ENCODE data around the gene TTC7B.

The TTC7B gene

DNA sequence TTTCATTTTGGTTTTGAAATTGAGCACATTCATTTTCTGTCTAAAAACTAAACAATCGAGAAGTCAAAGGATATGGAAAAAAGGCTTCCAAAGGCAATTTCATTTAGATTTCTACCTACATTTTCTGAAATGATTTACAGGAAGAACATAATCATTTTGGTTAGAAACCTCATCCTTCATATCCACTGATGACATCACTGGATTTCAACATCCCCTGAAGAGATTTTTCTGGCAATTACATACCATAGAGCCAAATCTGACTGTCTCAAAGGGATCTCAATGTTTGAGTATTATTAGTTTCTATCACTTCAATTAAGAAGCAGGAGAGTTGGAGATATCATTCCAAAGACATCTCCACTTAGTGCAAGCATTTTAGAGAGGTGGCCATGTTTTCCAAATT is 137.8 kb downstream of the TTC7B start:
- no peak for TF ChIP-seq FOXP2 (optimal IDR thresholded peaks at IDR 0.05; ENCODE audit: borderline replicate concordance, extremely low read depth, extremely low read length, insufficient read depth)

- TF ChIP-seq, protein P1, sequence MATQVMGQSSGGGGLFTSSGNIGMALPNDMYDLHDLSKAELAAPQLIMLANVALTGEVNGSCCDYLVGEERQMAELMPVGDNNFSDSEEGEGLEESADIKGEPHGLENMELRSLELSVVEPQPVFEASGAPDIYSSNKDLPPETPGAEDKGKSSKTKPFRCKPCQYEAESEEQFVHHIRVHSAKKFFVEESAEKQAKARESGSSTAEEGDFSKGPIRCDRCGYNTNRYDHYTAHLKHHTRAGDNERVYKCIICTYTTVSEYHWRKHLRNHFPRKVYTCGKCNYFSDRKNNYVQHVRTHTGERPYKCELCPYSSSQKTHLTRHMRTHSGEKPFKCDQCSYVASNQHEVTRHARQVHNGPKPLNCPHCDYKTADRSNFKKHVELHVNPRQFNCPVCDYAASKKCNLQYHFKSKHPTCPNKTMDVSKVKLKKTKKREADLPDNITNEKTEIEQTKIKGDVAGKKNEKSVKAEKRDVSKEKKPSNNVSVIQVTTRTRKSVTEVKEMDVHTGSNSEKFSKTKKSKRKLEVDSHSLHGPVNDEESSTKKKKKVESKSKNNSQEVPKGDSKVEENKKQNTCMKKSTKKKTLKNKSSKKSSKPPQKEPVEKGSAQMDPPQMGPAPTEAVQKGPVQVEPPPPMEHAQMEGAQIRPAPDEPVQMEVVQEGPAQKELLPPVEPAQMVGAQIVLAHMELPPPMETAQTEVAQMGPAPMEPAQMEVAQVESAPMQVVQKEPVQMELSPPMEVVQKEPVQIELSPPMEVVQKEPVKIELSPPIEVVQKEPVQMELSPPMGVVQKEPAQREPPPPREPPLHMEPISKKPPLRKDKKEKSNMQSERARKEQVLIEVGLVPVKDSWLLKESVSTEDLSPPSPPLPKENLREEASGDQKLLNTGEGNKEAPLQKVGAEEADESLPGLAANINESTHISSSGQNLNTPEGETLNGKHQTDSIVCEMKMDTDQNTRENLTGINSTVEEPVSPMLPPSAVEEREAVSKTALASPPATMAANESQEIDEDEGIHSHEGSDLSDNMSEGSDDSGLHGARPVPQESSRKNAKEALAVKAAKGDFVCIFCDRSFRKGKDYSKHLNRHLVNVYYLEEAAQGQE (IDR thresholded peaks at IDR 0.05; ENCODE audit: insufficient read depth in 1 of 2, low read depth in 2 of 2, low read length in 2 of 2): no peak
- TF ChIP-seq TAF1 (IDR thresholded peaks at IDR 0.05; ENCODE audit: borderline replicate concordance, insufficient read depth, low read length): no peak
- TF ChIP-seq POLR2AphosphoS5 (IDR thresholded peaks at IDR 0.05; ENCODE audit: low read depth, low read length): no peak
- no peak for TF ChIP-seq FOXP2 (optimal IDR thresholded peaks at IDR 0.05; ENCODE audit: borderline replicate concordance, extremely low read depth, extremely low read length, insufficient read depth)
- TF ChIP-seq SIN3A (IDR thresholded peaks at IDR 0.05; ENCODE audit: borderline replicate concordance, insufficient read depth, low read length): no peak
Observed at GRCh38 chr14:90677484-90678050, 138.7 kb downstream of the TTC7B start.

- no peak for TF ChIP-seq FOXP2 (optimal IDR thresholded peaks at IDR 0.05; ENCODE audit: borderline replicate concordance, extremely low read depth, extremely low read length, insufficient read depth)
- TF ChIP-seq, protein P1 (IDR thresholded peaks at IDR 0.05; ENCODE audit: insufficient read depth in 1 of 2, low read depth in 2 of 2, low read length in 2 of 2): no peak
Observed at GRCh38 chr14:90676912-90677311, 139.3 kb downstream of the TTC7B start.

DNA sequence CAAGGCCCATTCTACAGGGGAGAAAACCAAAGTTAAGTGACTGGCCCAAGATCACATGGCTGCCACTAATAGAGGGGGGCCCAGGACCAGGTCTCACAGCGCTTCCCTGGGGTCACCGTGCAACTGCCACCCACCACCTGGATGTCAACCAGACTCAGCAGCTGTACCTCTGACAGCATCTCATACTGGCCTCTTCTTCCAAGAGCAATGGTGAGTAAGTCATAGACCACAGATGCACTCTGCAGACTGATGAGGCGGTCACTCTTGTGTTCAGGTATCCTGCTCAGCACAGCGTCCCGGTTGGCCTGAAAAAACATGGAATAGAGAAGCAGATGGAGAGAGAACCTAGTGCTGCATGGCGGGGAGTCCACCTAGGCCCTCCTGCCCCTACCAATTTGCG is 139.9 kb downstream of the TTC7B start:
- TF ChIP-seq POLR2AphosphoS5 (IDR thresholded peaks at IDR 0.05; ENCODE audit: low read depth, low read length) (no peak), SIN3A (IDR thresholded peaks at IDR 0.05; ENCODE audit: borderline replicate concordance, insufficient read depth, low read length) (no peak), TAF1 (IDR thresholded peaks at IDR 0.05; ENCODE audit: borderline replicate concordance, insufficient read depth, low read length) (no peak), FOXP2 (optimal IDR thresholded peaks at IDR 0.05; ENCODE audit: borderline replicate concordance, extremely low read depth, extremely low read length, insufficient read depth) (no peak)
- TF ChIP-seq, protein P1 (IDR thresholded peaks at IDR 0.05; ENCODE audit: insufficient read depth in 1 of 2, low read depth in 2 of 2, low read length in 2 of 2): no peak

- TF ChIP-seq TAF1 (IDR thresholded peaks at IDR 0.05; ENCODE audit: borderline replicate concordance, insufficient read depth, low read length): no peak
Observed at GRCh38 chr14:90675399-90675798, 140.8 kb downstream of the TTC7B start.

GRCh38 chr14:90674716-90675115 is 141.5 kb downstream of the TTC7B start:
- no peak for TF ChIP-seq POLR2AphosphoS5 (IDR thresholded peaks at IDR 0.05; ENCODE audit: low read depth, low read length)
- no peak for TF ChIP-seq SIN3A (IDR thresholded peaks at IDR 0.05; ENCODE audit: borderline replicate concordance, insufficient read depth, low read length)
- no peak for TF ChIP-seq TAF1 (IDR thresholded peaks at IDR 0.05; ENCODE audit: borderline replicate concordance, insufficient read depth, low read length)
- no peak for TF ChIP-seq FOXP2 (optimal IDR thresholded peaks at IDR 0.05; ENCODE audit: borderline replicate concordance, extremely low read depth, extremely low read length, insufficient read depth)
- TF ChIP-seq, protein P1 (IDR thresholded peaks at IDR 0.05; ENCODE audit: insufficient read depth in 1 of 2, low read depth in 2 of 2, low read length in 2 of 2): no peak
